ENCODE data around the gene BMI1.

GRCh38 chr10:22333167-22333974 is 12.5 kb downstream of the BMI1 start:
- TF ChIP-seq CTCF (IDR thresholded peaks at IDR 0.05) (no peak), POLR2A (IDR thresholded peaks at IDR 0.05) (no peak)
